Measurements from ENCODE around the gene DPP7.

GRCh38 chr9:137087409-137087925 lies 27.1 kb downstream of the DPP7 start:
- TF ChIP-seq OVOL3 (tag by site-specific recombination; IDR thresholded peaks at IDR 0.05) (no peak), ZNF274 (IDR thresholded peaks at IDR 0.05; ENCODE audit: low read length) (no peak), ZNF274 (tag by site-specific recombination; IDR thresholded peaks at IDR 0.05; ENCODE audit: borderline replicate concordance) (no peak), KLF1 (tag by site-specific recombination; IDR thresholded peaks at IDR 0.05) (no peak), CTCF (tag by site-specific recombination; IDR thresholded peaks at IDR 0.05) (no peak), ZNF248 (tag by site-specific recombination; IDR thresholded peaks at IDR 0.05) (no peak), ZNF501 (tag by site-specific recombination; IDR thresholded peaks at IDR 0.05) (no peak), SETDB1 (IDR thresholded peaks at IDR 0.05; ENCODE audit: insufficient read length, low read length) (no peak), ZNF837 (tag by site-specific recombination; IDR thresholded peaks at IDR 0.05) (no peak), KLF16 (tag by site-specific recombination; IDR thresholded peaks at IDR 0.05) (no peak), ZNF121 (tag by site-specific recombination; IDR thresholded peaks at IDR 0.05) (no peak), ZNF639 (tag by site-specific recombination; IDR thresholded peaks at IDR 0.05) (no peak), REST (tag by site-specific recombination; IDR thresholded peaks at IDR 0.05) (no peak), ZNF138 (tag by site-specific recombination; IDR thresholded peaks at IDR 0.05; ENCODE audit: borderline replicate concordance) (no peak)
